ENCODE data around the gene ISM1.

DNA sequence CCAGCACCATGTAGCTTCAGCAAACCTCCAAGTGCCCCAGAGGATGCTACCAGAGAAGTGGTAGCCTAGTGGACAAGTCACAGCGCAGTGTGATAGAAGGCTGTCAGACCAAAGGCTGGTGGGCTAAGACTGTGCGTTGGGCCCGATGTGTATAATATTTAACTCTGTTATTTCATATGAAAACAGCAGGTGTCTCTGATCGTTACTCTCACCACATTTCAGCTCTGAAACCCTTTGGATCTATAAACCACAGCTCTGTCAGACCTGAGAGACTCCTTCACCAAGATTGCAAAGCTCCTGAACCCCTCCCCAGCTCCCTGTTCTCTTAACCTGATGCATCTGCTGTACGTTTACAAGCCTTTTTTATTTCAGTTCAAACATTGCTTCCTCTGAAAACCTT lies 43.8 kb downstream of the ISM1 start:
- no peak for TF ChIP-seq ARNTL (CRISPR knock-in tag; IDR thresholded peaks at IDR 0.05; ENCODE audit: borderline replicate concordance, low read depth)
- TF ChIP-seq, protein P1, sequence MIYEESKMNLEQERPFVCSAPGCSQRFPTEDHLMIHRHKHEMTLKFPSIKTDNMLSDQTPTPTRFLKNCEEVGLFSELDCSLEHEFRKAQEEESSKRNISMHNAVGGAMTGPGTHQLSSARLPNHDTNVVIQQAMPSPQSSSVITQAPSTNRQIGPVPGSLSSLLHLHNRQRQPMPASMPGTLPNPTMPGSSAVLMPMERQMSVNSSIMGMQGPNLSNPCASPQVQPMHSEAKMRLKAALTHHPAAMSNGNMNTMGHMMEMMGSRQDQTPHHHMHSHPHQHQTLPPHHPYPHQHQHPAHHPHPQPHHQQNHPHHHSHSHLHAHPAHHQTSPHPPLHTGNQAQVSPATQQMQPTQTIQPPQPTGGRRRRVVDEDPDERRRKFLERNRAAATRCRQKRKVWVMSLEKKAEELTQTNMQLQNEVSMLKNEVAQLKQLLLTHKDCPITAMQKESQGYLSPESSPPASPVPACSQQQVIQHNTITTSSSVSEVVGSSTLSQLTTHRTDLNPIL (CRISPR knock-in tag; IDR thresholded peaks at IDR 0.05; ENCODE audit: low read depth), result no peak
- no peak for TF ChIP-seq ZFP3 (CRISPR knock-in tag; IDR thresholded peaks at IDR 0.05)
- no peak for TF ChIP-seq ZC3H10 (CRISPR knock-in tag; IDR thresholded peaks at IDR 0.05)
- no peak for TF ChIP-seq PPARA (CRISPR knock-in tag; IDR thresholded peaks at IDR 0.05; ENCODE audit: borderline replicate concordance)
- no peak for TF ChIP-seq OSR1 (CRISPR knock-in tag; IDR thresholded peaks at IDR 0.05)
- no peak for TF ChIP-seq BACH2 (CRISPR knock-in tag; IDR thresholded peaks at IDR 0.05; ENCODE audit: borderline replicate concordance)
- TF ChIP-seq, protein P2, sequence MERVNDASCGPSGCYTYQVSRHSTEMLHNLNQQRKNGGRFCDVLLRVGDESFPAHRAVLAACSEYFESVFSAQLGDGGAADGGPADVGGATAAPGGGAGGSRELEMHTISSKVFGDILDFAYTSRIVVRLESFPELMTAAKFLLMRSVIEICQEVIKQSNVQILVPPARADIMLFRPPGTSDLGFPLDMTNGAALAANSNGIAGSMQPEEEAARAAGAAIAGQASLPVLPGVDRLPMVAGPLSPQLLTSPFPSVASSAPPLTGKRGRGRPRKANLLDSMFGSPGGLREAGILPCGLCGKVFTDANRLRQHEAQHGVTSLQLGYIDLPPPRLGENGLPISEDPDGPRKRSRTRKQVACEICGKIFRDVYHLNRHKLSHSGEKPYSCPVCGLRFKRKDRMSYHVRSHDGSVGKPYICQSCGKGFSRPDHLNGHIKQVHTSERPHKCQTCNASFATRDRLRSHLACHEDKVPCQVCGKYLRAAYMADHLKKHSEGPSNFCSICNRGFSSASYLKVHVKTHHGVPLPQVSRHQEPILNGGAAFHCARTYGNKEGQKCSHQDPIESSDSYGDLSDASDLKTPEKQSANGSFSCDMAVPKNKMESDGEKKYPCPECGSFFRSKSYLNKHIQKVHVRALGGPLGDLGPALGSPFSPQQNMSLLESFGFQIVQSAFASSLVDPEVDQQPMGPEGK (CRISPR knock-in tag; IDR thresholded peaks at IDR 0.05; ENCODE audit: borderline replicate concordance), result no peak
